NOMO-1 treated with dmso at 0.1 percent for 144 hours (cell line): Measurements from ENCODE around the gene NPHS2.

Experiments used
- DNase-seq: peaks from one replicate; lab custom pipeline; 2025; ENCODE audit not compliant: unreplicated experiment; lab: John Stamatoyannopoulos, UW

NPHS2 gene

GRCh38 chr1:179575497-179576314 is at the start of gene NPHS2:
TSS of gene NPHS2 (minus strand) at chr1:179575948. CDS start at chr1:179575864, 84 bp downstream.
- DNase-seq = no peak

GRCh38 chr1:179612361-179612760 is 36.6 kb upstream of the NPHS2 start:
- DNase-seq = no peak

- no peak for DNase-seq
Measured at GRCh38 chr1:179601093-179601492, 25.3 kb upstream of the NPHS2 start.

GRCh38 chr1:179599623-179600249 is 24.0 kb upstream of the NPHS2 start:
- no peak for DNase-seq

GRCh38 chr1:179598631-179599030 is 22.9 kb upstream of the NPHS2 start:
- DNase-seq = peak; percentile 58

GRCh38 chr1:179591592-179592580 is 16.1 kb upstream of the NPHS2 start, which contains the start of gene TDRD5:
TSS of gene TDRD5 (plus strand) at chr1:179591832. CDS start at chr1:179592616, 784 bp downstream.
- DNase-seq = no peak

GRCh38 chr1:179591253-179591591 is 15.5 kb upstream of the NPHS2 start:
- DNase-seq = no peak

- no peak for DNase-seq
Measured at GRCh38 chr1:179590671-179591070, 14.9 kb upstream of the NPHS2 start.

- DNase-seq = no peak
Measured at GRCh38 chr1:179589509-179589908, 13.8 kb upstream of the NPHS2 start.

GRCh38 chr1:179588425-179589024 is 12.8 kb upstream of the NPHS2 start:
- no peak for DNase-seq

GRCh38 chr1:179587336-179587735 is 11.6 kb upstream of the NPHS2 start:
- DNase-seq = no peak

GRCh38 chr1:179586107-179586823 is 10.5 kb upstream of the NPHS2 start:
- DNase-seq = no peak

GRCh38 chr1:179583771-179584320 is 8.1 kb upstream of the NPHS2 start:
- DNase-seq = no peak

GRCh38 chr1:179576509-179576908 is 761 bp upstream of the NPHS2 start:
- no peak for DNase-seq

- no peak for DNase-seq
Measured at GRCh38 chr1:179558078-179558477, 17.7 kb downstream of the NPHS2 start.

- no peak for DNase-seq
Measured at GRCh38 chr1:179554427-179554826, 21.3 kb downstream of the NPHS2 start.

GRCh38 chr1:179550746-179551682 is 24.7 kb downstream of the NPHS2 start:
- peak; percentile 69 for DNase-seq

GRCh38 chr1:179549368-179549700 is 26.4 kb downstream of the NPHS2 start:
- DNase-seq = peak; percentile 67
